Right kidney (tissue), 9 donors: ENCODE measurements around the gene C8A.

Source experiments
- DNase-seq: peaks from one replicate; pipeline ENCODE4 v3.0.0-alpha.2; 2016
- long read RNA-seq, 8 donors: transcript quantifications; one replicate each; lab custom pipeline, GENCODE V29; 2026

Gene C8A
- long read RNA-seq, donor 1 = 0 reads
- long read RNA-seq, donor 2 = 0 reads
- long read RNA-seq, donor 3 = 0 reads
- long read RNA-seq, donor 4 = 0 reads
- long read RNA-seq, donor 5 = 0 reads
- long read RNA-seq, donor 6 = 0 reads
- long read RNA-seq, donor 7 = 0 reads
- long read RNA-seq, donor 8 = 0 reads

DNA sequence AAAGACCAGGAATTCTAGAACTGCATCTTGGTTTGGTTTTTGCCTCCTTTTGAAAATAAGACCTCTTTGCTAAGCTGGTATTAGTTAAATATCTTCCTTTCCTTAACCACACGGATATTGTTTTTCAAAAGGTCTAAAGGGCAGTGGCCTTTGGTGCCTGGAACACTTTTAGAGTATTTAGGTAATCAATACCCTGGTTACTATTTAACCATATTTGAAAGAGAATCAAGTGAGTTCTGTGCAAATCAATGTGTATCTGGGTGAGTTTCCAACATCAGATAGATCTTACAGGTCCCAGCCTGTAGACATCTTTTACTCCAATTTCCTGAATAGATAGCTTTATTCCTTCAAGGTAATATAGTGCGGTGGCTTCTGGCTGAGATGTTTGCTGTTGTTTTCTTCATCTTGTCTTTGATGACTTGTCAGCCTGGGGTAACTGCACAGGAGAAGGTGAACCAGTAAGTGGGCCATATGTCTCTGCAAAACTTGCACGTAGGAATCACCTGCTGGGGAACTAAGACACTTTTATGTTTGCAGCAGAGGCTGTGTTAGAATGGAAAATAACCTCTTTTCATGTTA lies at the start of gene C8A:
C8A (plus strand) TSS at position 277 of the 579 bp plus-strand sequence; CDS start at position 382, 105 bp downstream.
- no peak for DNase-seq

GRCh38 chr1:56806804-56807203 lies 47.8 kb upstream of the C8A start:
- no peak for DNase-seq

- no peak for DNase-seq
Observed at GRCh38 chr1:56808410-56808809, 46.2 kb upstream of the C8A start.

- no peak for DNase-seq
Observed at GRCh38 chr1:56811331-56811730, 43.3 kb upstream of the C8A start.

DNA sequence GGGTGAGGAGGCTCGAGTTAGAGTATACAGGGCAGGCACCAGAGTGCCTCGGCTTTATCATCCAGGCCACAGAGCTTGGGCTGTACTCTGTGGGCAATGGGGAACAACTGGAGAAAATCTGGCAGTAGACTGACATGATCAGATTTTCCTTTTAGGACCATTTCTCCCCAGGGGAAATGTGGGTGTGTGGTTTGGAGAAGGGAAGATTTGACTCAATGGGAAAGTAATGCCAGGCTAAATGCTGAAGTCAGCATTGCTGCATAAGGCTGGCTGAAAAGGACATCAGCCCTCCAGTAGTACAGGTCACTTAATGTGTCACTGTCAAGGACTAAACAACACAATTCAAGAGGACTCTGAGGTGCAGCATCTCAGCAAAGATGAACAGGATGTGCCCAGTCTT lies 40.4 kb upstream of the C8A start:
- no peak for DNase-seq

GRCh38 chr1:56816264-56816663 lies 38.3 kb upstream of the C8A start:
- DNase-seq = no peak

DNA sequence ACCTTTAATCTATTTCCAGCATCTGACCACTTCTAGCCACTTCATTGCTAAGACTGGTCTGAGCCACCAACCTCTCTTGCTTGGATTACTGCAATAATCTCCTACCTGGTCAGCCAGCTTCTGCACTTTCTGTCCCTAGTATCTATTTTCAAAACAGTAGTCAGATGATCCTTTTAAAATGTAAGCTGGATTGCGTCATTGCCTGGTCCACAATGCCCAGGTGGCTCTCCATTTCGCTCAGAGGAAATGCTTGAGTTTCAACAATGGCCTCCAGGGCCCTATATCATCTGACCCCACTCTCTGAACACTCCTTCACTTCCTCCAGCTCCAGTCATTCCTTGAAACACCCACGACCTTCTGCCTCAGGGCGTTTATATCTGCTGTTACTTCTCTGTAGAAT lies 37.7 kb upstream of the C8A start:
- DNase-seq = no peak

GRCh38 chr1:56817716-56818463 lies 36.7 kb upstream of the C8A start:
- no peak for DNase-seq

DNA sequence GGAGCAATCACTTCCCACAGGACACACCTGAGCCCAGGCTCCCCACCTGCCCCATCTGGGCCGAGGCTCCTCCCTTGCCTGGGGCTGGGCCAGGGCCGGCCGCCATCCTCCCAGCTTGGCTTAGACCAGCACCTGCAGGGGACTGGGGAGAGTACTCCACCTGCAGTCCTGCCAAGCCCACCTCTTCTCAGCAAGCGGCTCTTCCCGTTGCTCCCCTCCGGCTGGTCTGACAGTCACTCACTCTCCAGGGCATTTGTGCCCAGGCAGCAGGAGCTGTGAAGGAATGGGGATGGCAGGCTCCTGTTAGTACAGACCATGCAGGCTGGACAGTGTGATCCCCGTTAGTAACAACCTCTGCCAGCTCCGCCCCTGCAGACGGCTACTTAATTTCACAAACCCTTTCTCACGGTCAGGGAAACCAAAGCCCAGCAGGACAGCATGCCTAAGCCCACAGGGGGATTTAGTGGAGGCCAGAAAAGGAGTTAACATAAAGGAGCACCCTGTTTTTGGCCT lies 35.2 kb upstream of the C8A start, which contains the start of gene FYB2:
FYB2 (minus strand) TSS at position 18 of the 513 bp plus-strand sequence. CDS start 114 bp downstream, outside the sequence.
- DNase-seq = peak; percentile 24

DNA sequence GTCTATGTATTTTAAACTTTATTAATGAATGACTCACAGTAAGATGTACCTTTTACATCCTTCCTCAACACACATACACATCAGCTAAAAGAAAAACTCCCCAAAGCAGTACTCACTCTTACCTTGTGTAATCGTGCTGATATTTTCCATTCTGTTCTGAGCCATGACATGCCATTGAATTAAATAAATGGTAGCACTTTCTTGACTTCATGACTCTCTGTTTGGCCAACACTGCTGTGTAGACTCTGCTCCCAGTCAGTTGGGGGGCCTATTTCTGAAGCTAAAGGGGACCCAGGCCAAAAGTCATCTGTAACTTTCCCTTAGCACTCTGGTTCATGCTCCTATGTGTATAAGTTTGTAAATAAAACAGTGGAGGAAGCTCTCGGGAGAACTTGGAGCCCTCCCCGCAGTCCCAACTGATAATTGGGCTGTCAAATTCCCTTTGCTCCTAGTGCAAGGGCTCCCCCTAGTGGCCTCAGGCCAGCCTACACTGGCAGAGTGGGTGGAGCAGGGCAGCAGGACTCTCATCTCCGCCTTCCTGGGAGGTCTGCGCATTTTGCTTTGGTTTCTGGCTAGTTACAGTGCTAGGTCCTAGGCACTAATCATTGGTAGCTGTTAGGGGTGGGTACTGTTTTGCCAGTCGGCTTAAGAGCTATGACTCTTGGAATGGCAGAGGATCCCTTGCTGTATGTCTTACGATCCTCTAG lies 33.7 kb upstream of the C8A start:
- DNase-seq = peak; percentile 47

- DNase-seq = no peak
Observed at GRCh38 chr1:56821462-56821797, 33.2 kb upstream of the C8A start.

- no peak for DNase-seq
Observed at GRCh38 chr1:56824271-56824670, 30.3 kb upstream of the C8A start.

DNA sequence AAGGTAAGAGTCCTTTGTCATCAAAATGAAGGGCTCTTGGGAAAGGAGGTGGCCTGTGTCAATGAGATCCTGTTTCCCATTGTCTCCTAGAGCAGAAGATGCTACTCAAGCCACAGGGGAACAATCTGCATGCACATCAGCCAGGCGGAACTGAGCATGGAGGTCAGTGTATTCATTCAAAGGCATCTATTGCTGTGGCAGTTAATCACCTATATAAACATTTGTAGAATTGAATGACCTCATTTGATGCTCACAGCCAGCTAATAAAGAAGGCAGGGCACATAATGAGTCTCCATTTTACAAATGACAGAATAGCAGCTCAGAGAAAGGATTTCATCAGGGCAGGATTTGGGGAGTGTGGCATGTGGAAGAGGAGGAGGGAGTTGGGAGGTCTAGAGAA lies 29.7 kb upstream of the C8A start:
- no peak for DNase-seq

GRCh38 chr1:56825436-56825835 lies 29.2 kb upstream of the C8A start:
- DNase-seq = no peak

DNA sequence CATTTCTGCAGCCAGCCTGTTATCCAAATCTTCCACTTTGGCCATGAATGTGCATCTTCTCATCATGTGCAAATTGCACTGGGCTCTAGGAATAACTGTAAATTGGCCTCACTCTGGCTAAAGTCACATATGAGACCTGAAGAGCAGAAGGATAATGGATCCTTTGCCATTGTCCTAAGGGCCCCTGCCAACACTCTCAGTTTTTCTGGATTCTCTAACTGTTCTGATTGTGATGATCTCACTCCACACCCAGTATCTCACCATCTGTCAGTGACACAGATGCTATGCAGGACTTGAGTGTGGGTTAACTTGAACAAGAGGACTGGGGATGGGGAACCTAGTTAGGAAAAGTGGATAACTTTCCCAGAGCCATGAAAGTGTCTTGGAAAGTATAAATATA lies 26.9 kb upstream of the C8A start:
- DNase-seq = no peak

GRCh38 chr1:56830052-56830451 lies 24.5 kb upstream of the C8A start:
- no peak for DNase-seq

DNA sequence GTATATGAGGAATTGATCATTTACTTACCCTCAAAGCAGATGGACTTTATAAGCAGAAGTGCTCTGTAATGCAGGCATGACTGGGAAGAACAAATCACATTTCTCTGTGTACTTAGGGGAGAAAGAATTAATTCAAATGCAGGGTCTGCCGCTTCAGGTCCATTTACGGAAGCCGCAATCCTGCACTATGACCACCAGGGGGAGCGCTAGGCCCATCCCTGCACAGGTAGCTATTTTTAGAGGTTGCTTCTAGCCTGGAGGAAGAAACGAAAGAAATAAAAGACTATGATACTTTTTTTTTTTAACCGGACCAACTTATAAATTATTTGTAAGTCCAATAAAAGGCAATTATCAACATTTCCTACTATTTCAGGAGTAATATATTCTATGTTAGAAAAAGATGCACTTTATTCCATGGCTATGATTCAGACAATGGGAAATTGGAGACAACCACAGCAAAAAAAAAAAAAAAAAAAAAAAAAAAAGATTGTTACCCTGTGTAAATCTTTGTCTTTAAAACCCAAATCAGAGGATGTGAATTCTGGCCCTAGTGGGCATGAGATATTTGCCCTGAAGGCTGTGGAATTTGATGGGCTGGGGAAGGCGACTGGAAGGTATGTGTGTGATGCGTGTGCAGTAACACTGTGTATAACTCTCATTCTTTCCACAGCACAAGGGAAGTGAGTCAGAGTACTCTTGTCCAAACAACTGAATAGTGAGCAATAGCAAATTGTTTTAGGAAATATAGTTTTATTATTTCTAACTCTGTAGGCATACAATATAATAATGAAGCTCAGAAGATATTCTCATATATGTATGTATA lies 22.5 kb upstream of the C8A start:
- DNase-seq = peak; percentile 48

GRCh38 chr1:56833088-56833487 lies 21.5 kb upstream of the C8A start:
- no peak for DNase-seq

GRCh38 chr1:56834137-56834900 lies 20.3 kb upstream of the C8A start:
- DNase-seq = no peak

DNA sequence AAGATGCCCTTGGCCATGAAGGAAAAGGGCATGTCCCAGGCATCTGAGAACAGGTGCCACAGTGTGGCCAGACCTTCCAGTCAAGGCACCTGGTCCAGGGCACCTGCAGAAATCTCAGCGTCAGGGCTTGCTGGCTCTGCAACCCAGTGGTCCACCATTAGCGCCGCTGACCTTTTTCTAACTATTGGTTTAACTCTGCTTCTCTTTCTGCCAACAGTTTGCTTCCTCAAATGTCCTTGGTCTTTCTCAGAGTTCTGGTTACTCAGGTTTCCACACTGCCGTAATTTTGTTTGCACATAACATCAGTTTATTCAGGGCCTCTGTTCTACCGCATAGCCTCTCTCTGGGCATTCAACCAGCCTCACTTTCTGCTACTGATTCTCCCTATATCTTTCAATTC lies 18.9 kb upstream of the C8A start:
- DNase-seq = no peak

GRCh38 chr1:56836359-56836758 lies 18.2 kb upstream of the C8A start:
- no peak for DNase-seq
